ENCODE results near the gene POLR2I. TPM values are rescaled to one million over a fixed set of nuclear protein-coding genes. Genes with fewer than 3 reads are reported as not detected.

The POLR2I gene
- total and polyA plus RNA-seq, 9 of the 15 experiments (the other 6 are each of a cell fraction or from before 2014, with no cell fraction given), result 28.0 to 283 (median 123) TPM

DNA sequence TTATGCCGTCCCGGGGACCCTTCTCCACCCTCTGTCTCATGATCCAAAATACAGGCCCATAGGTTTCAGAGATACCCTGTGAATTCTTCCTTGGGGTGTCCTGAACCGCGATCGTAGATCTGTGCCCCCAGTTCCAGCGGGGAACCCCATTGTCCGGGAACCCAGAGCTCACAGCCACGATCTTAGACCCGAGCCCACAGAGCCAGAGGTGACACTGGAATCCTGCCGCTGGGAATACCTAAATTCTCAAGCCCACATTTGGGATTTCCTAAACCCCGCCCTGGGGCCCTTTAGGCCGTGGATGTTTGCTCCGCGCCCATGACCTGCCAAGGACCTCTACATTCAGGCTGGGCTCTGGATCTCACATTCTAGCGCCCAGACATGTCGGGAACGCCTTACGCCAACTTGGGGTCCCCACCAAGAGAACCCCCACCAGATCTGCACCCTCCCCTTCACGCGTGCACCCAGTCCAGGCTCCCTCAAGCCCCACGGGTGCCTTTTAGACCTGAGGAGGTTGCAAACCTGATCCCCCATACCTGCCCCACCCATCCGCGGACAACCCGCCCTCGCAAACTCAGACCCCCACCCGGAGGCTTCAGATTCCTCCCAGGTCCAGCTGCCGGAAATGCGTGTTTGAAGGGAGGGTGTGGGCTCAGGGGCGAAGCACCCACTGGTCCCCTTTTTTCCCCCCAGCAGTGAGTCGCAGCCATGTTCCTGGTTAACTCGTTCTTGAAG, 25.8 kb upstream of the POLR2I start (continued):
- TF ChIP-seq JUND (IDR thresholded peaks at IDR 0.05; ENCODE audit: borderline replicate concordance, low read depth, low read length) (no peak), JUND (tag; IDR thresholded peaks at IDR 0.05; ENCODE audit: borderline replicate concordance, low read depth, low read length) (no peak), NFE2L1 (tag; IDR thresholded peaks at IDR 0.05; ENCODE audit: borderline replicate concordance, low read depth) (no peak), POLR3A (IDR thresholded peaks at IDR 0.05; ENCODE audit: borderline replicate concordance, extremely low read depth, insufficient read depth, insufficient read length) (no peak), ZNF778 (CRISPR knock-in tag; IDR thresholded peaks at IDR 0.05) (no peak), PURB (CRISPR knock-in tag; IDR thresholded peaks at IDR 0.05; ENCODE audit: low read depth) (no peak), CBFA2T2 (conservative IDR thresholded peaks at IDR 0.05) (no peak), ZNF324 (CRISPR knock-in tag; IDR thresholded peaks at IDR 0.05) (no peak), CHD2 (IDR thresholded peaks at IDR 0.05; ENCODE audit: low read depth, low read length) (no peak), RFX5 (IDR thresholded peaks at IDR 0.05; ENCODE audit: low read depth, low read length) (no peak), HNRNPLL (IDR thresholded peaks at IDR 0.05; ENCODE audit: low read depth, low read length, poor library complexity, severe bottlenecking) (no peak), BHLHE40 (IDR thresholded peaks at IDR 0.05; ENCODE audit: low read length) (no peak), ILK (tag; IDR thresholded peaks at IDR 0.05; ENCODE audit: borderline replicate concordance, low read depth) (no peak), SIN3B (IDR thresholded peaks at IDR 0.05; ENCODE audit: low read depth) (no peak), MTF1 (CRISPR knock-in tag; IDR thresholded peaks at IDR 0.05; ENCODE audit: borderline replicate concordance) (no peak), ZNF644 (tag; IDR thresholded peaks at IDR 0.05; ENCODE audit: low read depth) (no peak), ZNF146 (CRISPR knock-in tag; IDR thresholded peaks at IDR 0.05; ENCODE audit: unreplicated experiment) (no peak), RNF2 (IDR thresholded peaks at IDR 0.05) (no peak), SMARCE1 (IDR thresholded peaks at IDR 0.05) (no peak), ZNF408 (CRISPR knock-in tag; IDR thresholded peaks at IDR 0.05; ENCODE audit: low read depth) (no peak), SLC30A9 (CRISPR knock-in tag; IDR thresholded peaks at IDR 0.05) (no peak), ZC3H4 (CRISPR knock-in tag; IDR thresholded peaks at IDR 0.05; ENCODE audit: borderline replicate concordance) (no peak; the same call in 1 of the 2 replicates), HMG20A (CRISPR knock-in tag; conservative IDR thresholded peaks at IDR 0.05) (no peak), RBM22 (IDR thresholded peaks at IDR 0.05; ENCODE audit: low read depth, low read length, poor library complexity, severe bottlenecking) (no peak), ZNF184 (CRISPR knock-in tag; IDR thresholded peaks at IDR 0.05) (no peak)
- TF ChIP-seq, protein P1, sequence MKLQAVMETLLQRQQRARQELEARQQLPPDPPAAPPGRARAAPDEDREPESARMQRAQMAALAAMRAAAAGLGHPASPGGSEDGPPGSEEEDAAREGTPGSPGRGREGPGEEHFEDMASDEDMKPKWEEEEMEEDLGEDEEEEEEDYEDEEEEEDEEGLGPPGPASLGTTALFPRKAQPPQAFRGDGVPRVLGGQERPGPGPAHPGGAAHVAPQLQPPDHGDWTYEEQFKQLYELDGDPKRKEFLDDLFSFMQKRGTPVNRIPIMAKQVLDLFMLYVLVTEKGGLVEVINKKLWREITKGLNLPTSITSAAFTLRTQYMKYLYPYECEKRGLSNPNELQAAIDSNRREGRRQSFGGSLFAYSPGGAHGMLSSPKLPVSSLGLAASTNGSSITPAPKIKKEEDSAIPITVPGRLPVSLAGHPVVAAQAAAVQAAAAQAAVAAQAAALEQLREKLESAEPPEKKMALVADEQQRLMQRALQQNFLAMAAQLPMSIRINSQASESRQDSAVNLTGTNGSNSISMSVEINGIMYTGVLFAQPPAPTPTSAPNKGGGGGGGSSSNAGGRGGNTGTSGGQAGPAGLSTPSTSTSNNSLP (IDR thresholded peaks at IDR 0.05; ENCODE audit: borderline replicate concordance, low read depth, low read length), result no peak

Data from K562 (cell line).